ENCODE measurements around the gene SLC27A2.
"Not testable (repeated sequence)": the region's sequence is repeated elsewhere in the genome, so short reads cannot be mapped to it uniquely, and the experiment has no call there.

The SLC27A2 gene

GRCh38 chr15:50181969-50182218 is at the start of gene SLC27A2:
SLC27A2 (plus strand) TSS chr15:50182196; CDS start chr15:50182428, 232 bp downstream.
- DNase-seq = peak in 3 of 56 donors; percentile 7 to 24 (median 14)

DNA sequence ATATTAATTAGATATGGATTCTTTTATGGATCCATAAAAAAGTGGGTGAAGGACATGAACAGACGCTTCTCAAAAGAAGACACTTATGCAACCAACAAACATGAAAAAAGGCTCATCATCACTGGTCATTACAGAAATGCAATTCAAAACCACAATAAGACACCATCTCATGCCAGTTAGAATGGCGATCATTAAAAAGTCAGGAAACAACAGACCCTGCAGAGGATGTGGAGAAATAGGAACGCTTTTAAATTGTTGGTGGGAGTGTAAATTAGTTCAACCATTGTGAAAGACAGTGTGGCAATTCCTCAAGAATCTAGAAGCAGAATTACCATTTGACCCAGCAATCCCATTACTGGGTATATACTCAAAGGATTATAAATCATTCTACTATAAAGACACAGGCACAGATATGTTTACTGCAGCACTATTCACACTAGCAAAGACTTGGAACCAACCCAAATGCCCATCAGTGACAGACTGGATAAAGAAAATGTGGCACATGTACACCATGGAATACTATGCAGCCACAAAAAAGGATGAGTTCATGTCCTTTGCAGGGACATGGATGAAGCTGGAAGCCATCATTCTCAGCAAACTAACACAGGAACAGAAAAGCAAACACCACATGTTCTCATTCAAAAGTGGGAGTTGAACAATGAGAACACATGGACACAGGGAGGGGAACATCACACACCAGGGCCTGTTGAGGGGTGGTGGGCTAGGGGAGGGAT is 49.6 kb upstream of the SLC27A2 start:
- not testable (repeated sequence) for DNase-seq

- DNase-seq = peak in 1 of 56 donors; percentile 25
Measured at GRCh38 chr15:50134524-50135024, 47.4 kb upstream of the SLC27A2 start.

DNA sequence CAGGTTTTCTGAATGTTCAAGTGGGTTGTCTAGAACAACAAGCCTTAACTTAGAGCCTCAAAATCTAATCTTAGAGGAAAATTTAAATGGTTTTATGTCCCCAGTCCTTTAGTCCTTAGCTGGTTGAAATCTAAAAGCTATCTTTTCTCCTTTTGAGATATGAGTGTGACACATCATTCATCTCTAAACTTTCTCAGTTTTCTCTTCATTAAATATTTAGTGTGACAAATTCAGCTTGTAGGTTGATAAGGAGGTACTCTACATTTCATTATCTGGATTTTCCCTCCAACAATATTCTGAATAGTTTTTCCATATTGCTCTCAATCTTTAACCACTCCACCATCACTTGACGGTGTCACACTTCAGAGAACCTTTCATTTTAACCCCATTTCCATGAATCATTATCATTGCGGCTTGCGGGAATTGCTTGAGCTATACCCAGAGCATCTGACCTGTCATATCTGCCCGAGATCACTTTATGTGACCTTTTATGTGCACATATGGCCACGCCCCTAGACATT is 46.9 kb upstream of the SLC27A2 start:
- no peak for DNase-seq

DNA sequence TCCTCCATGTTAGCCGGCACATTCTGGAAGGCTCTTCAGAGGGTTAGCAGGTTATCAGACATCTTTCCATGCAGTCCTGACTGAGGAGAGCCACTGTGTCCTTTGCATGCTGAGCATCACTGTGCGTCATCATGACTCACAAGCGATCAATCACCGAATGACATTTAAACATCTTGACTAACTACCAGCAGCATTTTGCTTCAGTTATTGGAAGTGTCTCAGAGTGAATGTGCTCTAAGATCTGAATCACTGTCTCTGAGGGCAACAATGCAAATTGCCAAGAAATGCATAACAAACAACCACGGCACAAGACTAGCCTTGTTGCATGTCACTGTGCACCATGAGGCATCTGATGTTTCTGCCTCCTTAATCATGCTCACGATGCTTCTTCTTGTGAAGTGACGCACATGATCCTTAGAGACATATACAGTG is 44.6 kb upstream of the SLC27A2 start:
- no peak for DNase-seq

DNA sequence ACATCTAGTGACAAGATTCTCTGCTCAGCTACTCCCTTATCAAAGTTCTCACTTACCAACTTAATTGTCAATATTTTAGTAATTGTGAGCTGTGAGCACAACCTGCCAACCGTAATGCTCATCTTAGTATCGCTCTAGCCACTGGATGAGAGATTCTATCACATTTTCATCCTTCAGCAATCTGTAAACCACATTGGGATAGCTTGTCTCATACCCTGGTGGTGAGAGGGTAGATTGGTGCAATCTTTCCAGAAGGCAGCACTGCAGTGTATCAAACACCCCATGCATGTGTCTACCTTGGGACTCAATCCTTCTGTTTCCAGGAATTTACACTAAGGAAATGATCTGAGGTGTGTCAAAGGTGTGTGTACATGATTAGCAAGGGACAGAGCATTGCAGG is 44.1 kb upstream of the SLC27A2 start:
- DNase-seq = no peak

- no peak for DNase-seq
Measured at GRCh38 chr15:50138391-50138790, 43.6 kb upstream of the SLC27A2 start.

DNA sequence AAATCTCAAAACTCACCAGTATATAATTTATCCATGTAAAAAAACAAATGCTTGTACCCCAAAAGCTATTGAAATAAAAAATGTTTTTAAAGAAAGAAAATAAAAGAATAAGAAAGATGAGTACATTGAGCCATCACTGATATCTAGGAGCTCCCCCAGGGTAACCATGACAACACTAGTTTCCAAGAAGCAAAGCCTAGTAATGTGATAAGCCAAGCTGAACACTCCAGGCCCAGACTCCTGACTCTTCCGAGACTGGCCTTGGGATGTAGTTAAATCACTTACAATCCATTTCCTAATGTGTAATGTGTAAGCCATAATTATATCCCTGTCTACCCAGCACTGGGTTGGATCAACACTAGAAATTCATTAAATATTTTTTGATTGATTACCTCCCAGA is 41.9 kb upstream of the SLC27A2 start:
- no peak for DNase-seq

DNA sequence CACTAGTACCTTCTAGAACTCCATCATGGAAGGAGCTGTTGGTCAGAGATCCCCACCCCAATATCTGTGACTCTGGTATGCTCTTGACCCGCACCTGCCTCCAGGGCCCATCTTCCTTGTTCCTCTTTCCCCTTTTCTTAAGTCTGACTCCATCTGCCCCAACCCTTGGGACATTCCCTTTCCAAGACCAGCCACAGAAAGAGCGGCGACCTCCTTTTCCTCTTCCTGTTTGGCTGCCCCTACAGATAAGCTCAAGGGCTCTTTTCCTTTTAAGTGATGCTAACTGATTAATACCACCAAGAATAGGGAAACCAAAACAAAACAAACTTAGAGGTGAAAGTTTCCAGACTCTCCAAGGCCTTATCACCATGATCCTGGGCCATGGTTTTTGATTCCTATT is 41.0 kb upstream of the SLC27A2 start:
- DNase-seq = no peak

- DNase-seq = no peak
Measured at GRCh38 chr15:50141856-50142255, 40.1 kb upstream of the SLC27A2 start.

GRCh38 chr15:50143255-50143860 is 38.6 kb upstream of the SLC27A2 start:
- DNase-seq = no peak

GRCh38 chr15:50144341-50145120 is 37.5 kb upstream of the SLC27A2 start:
- no peak for DNase-seq

- DNase-seq = peak in 1 of 56 donors; percentile 52
Measured at GRCh38 chr15:50145451-50145872, 36.5 kb upstream of the SLC27A2 start.

DNA sequence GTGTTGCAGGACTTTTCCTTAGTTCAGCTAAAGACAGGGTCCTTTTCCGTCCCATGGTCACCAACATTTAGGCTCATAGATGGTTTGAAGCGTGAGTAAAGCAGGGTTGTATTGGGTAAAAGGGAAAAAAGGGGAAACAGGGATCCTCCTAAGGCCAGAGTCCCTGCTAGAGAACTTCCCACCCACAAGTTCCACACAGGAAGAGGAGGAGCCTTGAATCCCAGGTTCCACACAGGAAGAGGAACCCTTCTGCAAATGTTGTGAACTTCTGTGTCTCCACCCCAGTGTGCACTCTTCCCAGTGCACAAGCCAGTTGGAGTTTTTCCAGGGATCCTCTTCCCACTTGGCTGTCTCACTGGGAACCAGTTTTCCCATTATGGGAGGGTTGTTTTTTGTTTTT is 35.4 kb upstream of the SLC27A2 start:
- no peak for DNase-seq

GRCh38 chr15:50148362-50148963 is 33.5 kb upstream of the SLC27A2 start:
- no peak for DNase-seq

- no peak for DNase-seq
Measured at GRCh38 chr15:50149090-50149489, 32.9 kb upstream of the SLC27A2 start.

DNA sequence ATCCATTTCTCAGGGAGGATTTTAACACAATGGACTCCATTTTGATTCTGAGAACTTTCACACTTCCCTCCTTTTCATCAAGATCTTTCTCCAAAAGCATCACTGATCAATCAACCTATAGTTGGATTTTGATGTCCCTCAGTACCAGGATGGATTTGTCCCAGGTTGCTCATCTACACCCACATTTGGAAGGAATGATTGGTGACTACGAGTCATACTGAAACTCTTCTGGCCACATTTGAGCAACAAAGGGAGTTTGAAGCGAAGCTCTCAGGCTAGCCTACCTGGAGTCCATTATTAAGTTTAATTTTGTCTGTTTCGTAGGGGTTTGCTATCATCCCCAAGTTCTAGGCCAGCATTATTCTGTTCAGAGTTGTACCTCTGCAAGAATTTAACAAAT is 31.6 kb upstream of the SLC27A2 start:
- DNase-seq = no peak

- DNase-seq = no peak
Measured at GRCh38 chr15:50150851-50151250, 31.1 kb upstream of the SLC27A2 start.

- no peak for DNase-seq
Measured at GRCh38 chr15:50151476-50151875, 30.5 kb upstream of the SLC27A2 start.

DNA sequence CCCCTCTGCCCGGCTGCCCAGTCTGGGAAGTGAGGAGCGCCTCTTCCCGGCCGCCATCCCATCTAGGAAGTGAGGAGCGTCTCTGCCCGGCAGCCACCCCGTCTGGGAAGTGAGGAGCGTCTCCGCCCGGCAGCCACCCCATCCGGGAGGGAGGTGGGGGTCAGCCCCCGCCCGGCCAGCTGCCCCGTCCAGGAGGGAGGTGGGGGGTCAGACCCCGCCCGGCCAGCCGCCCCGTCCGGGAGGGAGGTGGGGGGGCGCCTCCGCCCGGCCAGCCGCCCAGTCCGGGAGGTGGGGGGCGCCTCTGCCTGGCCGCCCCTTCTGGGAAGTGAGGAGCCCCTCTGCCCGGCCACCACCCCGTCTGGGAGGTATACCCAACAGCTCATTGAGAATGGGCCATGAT is 23.8 kb upstream of the SLC27A2 start:
- not testable (repeated sequence) for DNase-seq

DNA sequence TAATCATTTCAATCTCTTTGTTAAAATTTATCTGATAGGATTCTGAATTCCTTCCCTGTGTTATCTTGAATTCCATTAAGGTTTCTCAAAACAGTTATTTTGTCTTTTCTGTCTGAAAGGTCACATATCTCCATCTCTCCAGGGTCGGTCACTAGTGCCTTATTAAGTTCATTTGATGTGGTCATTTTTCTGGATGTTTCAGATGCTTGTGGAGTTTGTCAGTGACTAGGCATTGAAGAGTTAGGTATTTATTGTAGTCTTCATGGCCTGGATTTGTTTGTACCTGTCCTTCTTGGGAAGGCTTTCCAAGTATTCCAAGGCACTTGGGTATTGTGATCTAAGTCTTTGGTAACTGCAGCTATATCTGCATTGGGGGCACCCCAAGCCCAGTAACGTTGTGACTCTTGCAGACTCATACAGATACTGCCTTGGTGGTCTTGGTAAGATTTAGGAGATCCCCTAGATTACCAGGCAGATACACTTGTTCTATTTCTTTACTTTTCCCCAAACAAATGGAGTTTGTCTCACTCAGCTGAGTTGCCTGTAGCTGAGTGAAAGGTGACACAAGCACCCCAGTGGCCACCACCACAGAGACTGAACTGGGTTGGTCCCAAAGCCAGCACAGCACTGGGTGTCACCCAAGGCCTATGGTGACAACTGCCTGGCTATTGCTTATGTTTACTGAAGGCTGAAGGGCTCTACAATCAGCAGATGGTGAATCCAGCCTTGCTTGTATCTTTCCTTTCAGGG is 18.9 kb upstream of the SLC27A2 start:
- no peak for DNase-seq
